OCI-LY7 (cell line): ENCODE data around the gene PALD1.

Source experiments
- CTCF ChIP-seq: fragments of 200-600 bp; sonication (generic); conservative IDR thresholded peaks from 2 replicates; pipeline ENCODE4 v1.5.1; 2014; ENCODE audit warnings: mild to moderate bottlenecking, antibody characterized with exemption, low read length, moderate library complexity, mixed read lengths
- EZH2phosphoT487 ChIP-seq: fragments of 200-600 bp; sonication (generic); IDR thresholded peaks from 2 replicates; pipeline ENCODE4 v1.6.1; 2018; ENCODE audit warnings: low read depth, borderline replicate concordance, mild to moderate bottlenecking, mixed run types, antibody characterized with exemption, low read length, moderate library complexity, mixed read lengths

GRCh38 chr10:70538195-70538520, 59.6 kb downstream of the PALD1 start:
- TF ChIP-seq CTCF (no peak), EZH2phosphoT487 (no peak)
